ENCODE measurements around the gene SLC52A1. TPM values are rescaled to one million over a fixed set of nuclear protein-coding genes. Genes with fewer than 3 reads are reported as not detected.
"Not testable (repeated sequence)": the region's sequence is repeated elsewhere in the genome, so short reads cannot be mapped to it uniquely, and the experiment has no call there.

Gene SLC52A1
- total and polyA plus RNA-seq, 11 donors: 0.12 TPM; not detected in 10

GRCh38 chr17:5034063-5034462 is 1.2 kb downstream of the SLC52A1 start:
- Histone ChIP-seq H3K36me3 (no peaks in the 10 kb centered on the region), H3K4me3 (no peak overlapping the region), H3K9me3 (no peaks in the 10 kb centered on the region), H3K27me3 (peaks cover 0 to 20% (median 4%) of the 10 kb centered on the region in 9 donors), H3K4me1 (peaks cover 0 to 20% (median 3%) of the 10 kb centered on the region in 12 donors), H3K27ac (no peak overlapping the region)
- intact Hi-C loops (cut with DNase I): loop anchor here in 1 of 10 donors (5.0 kb wide), 1 partner anchor 33 kb away; no protein-coding TSS in a partner anchor
- DNase-seq (no peak), ATAC-seq (peak in 1 of 4 donors; percentile 2)
- 80 to 93% (median 91%) methylated on average over 2 to 5 of the region's 5 CpGs for WGBS, 4 donors
- TF ChIP-seq POLR2A (IDR thresholded peaks at IDR 0.05) (no peak), CTCF (IDR thresholded peaks at IDR 0.05) (no peak)

GRCh38 chr17:5033352-5034015 is 1.7 kb downstream of the SLC52A1 start:
- no peak overlapping the region for H3K27ac ChIP-seq
- no peak overlapping the region for H3K4me3 ChIP-seq
- ATAC-seq (no peak), DNase-seq (no peak)
- intact Hi-C loops (cut with DNase I): loop anchor here in 2 of 10 donors (2.0 to 5.0 kb wide), 2 partner anchors 29 to 34 kb away; no protein-coding TSS in a partner anchor
- 82 to 90% (median 85%) methylated on average over 13 of the region's 13 CpGs for WGBS, 4 donors
- H3K27me3 ChIP-seq: peaks cover 0 to 20% (median 4%) of the 10 kb centered on the region in 9 donors
- H3K9me3 ChIP-seq: no peaks in the 10 kb centered on the region
- TF ChIP-seq CTCF (IDR thresholded peaks at IDR 0.05) (no peak), POLR2A (IDR thresholded peaks at IDR 0.05) (no peak)
- peaks cover 0 to 20% (median 3%) of the 10 kb centered on the region in 12 donors for H3K4me1 ChIP-seq
- no peaks in the 10 kb centered on the region for H3K36me3 ChIP-seq

- no peak for DNase-seq
- Histone ChIP-seq H3K27ac (no peak overlapping the region), H3K4me1 (peaks cover 0 to 20% (median 3%) of the 10 kb centered on the region in 12 donors), H3K4me3 (no peak overlapping the region), H3K36me3 (no peaks in the 10 kb centered on the region), H3K9me3 (no peaks in the 10 kb centered on the region), H3K27me3 (peaks cover 0 to 20% (median 4%) of the 10 kb centered on the region in 9 donors)
- no peak for TF ChIP-seq POLR2A (IDR thresholded peaks at IDR 0.05)
- no peak for TF ChIP-seq CTCF (IDR thresholded peaks at IDR 0.05)
- 85 to 93% (median 89%) methylated on average over 5 to 6 of the region's 6 CpGs for WGBS, 4 donors
- intact Hi-C loops (cut with DNase I): loop anchor here in 2 of 10 donors (2.0 to 5.0 kb wide), 2 partner anchors 30 to 34 kb away; no protein-coding TSS in a partner anchor
- ATAC-seq: no peak
These were observed 2.4 kb downstream of the SLC52A1 start for GRCh38 chr17:5032865-5033264.

- H3K36me3 ChIP-seq: no peaks in the 10 kb centered on the region
- peak overlapping the region in 7 of 12 donors; percentile 22 to 54 (median 40) for H3K27ac ChIP-seq
- 3 to 5% (median 4%) methylated on average over 37 to 48 of the region's 48 CpGs for WGBS, 4 donors
- DNase-seq: peak; percentile 76 to 89 (median 83)
- H3K27me3 ChIP-seq: peaks cover 0 to 19% (median 4%) of the 10 kb centered on the region in 9 donors
- ATAC-seq: peak; percentile 19 to 81 (median 77)
- no peaks in the 10 kb centered on the region for H3K9me3 ChIP-seq
- intact Hi-C loops (cut with DNase I): loop anchor here in 7 of 10 donors (1.0 to 5.0 kb wide), 3 partner anchors 31 to 36 kb away; no protein-coding TSS in a partner anchor
- TF ChIP-seq POLR2A (IDR thresholded peaks at IDR 0.05) (no peak), CTCF (IDR thresholded peaks at IDR 0.05) (peak; percentile 65 to 83 (median 78))
- peak overlapping the region in 11 of 12 donors; percentile 30 to 64 (median 54) for H3K4me3 ChIP-seq
- H3K4me1 ChIP-seq: peaks cover 0 to 20% (median 3%) of the 10 kb centered on the region in 12 donors
These were observed 3.7 kb downstream of the SLC52A1 start for GRCh38 chr17:5031365-5032082.

- WGBS, 4 donors: 89 to 96% (median 92%) methylated on average over 2 of the region's 2 CpGs
- not testable (repeated sequence) for ATAC-seq
- intact Hi-C loops (cut with DNase I): loop anchor here in 4 of 10 donors (1.0 to 5.0 kb wide), 3 partner anchors 32 to 37 kb away; no protein-coding TSS in a partner anchor
These were observed 5.1 kb downstream of the SLC52A1 start for GRCh38 chr17:5030168-5030567.

More at GRCh38 chr17:5030168-5030567, 5.1 kb downstream of the SLC52A1 start:
- H3K27ac ChIP-seq, H3K4me3 ChIP-seq, DNase-seq, H3K27me3 ChIP-seq, H3K36me3 ChIP-seq, H3K9me3 ChIP-seq: not testable (repeated sequence)
- H3K4me1 ChIP-seq: peaks cover 0 to 20% (median 2%) of the 10 kb centered on the region in 12 donors
